Measurements from ENCODE around the gene NSRP1. TPM values are rescaled to one million over a fixed set of nuclear protein-coding genes. Genes with fewer than 3 reads are reported as not detected.

NSRP1 gene
- total and polyA plus RNA-seq, 2 experiments from 2014 or later, result 7.7 to 54.8 TPM

DNA sequence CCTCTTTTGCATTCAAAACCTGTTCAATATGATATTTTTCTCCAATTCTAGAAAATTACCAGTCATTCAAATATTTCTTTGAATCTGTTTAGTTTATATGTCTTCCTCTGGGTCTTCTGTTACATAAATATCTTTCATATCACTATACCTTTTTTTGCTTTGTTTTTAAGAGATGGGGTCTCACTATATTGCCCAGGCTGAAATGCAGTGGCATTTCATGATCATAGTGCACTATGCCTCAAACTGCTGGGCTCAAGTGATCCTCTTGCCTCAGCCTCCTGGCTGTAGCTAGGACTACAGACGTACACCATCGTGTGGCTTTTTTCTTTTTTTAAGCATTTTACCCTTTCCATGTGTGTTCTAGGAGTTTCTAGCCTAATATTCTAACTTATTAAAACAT lies 38.8 kb downstream of the NSRP1 start:
- Histone ChIP-seq H2AFZ (no peak overlapping the region), H3K79me2 (ENCODE audit: insufficient read depth) (peaks cover 99% of the 10 kb centered on the region), H3K9me3 (ENCODE audit: low read depth) (no peaks in the 10 kb centered on the region), H3K4me3 (no peak overlapping the region), H3K9ac (no peak overlapping the region), H3K4me1 (ENCODE audit: insufficient read depth) (no peaks in the 10 kb centered on the region), H3K27ac (no peak overlapping the region), H3K9me2 (ENCODE audit: insufficient read depth) (no peaks in the 10 kb centered on the region), H3K4me2 (ENCODE audit: unreplicated experiment) (no peak overlapping the region), H4K20me1 (ENCODE audit: insufficient read depth) (peaks cover 20% of the 10 kb centered on the region), H3F3A (ENCODE audit: insufficient read depth) (0 out of 2 replicates have a peak, but pooled peaks cover 8% of the 10 kb centered on the region), H3K36me3 (ENCODE audit: low read depth) (peaks cover 21% of the 10 kb centered on the region), H3K27me3 (replicated peaks; ENCODE audit: insufficient read depth) (no peaks in the 10 kb centered on the region)
- 94 to 100% methylated on average over 2 of the region's 2 CpGs for WGBS, 2 experiments (ENCODE audit: low coverage in 1 of 2, low lambda C conversion rate in 2 of 2, missing lambda C conversion rate in 2 of 2)
- in situ Hi-C loops (cut with MboI), result no loop called here
- no peak for DNase-seq
- TF ChIP-seq EZH2phosphoT487 (IDR thresholded peaks at IDR 0.05; ENCODE audit: insufficient read depth, low read depth), result no peak

DNA sequence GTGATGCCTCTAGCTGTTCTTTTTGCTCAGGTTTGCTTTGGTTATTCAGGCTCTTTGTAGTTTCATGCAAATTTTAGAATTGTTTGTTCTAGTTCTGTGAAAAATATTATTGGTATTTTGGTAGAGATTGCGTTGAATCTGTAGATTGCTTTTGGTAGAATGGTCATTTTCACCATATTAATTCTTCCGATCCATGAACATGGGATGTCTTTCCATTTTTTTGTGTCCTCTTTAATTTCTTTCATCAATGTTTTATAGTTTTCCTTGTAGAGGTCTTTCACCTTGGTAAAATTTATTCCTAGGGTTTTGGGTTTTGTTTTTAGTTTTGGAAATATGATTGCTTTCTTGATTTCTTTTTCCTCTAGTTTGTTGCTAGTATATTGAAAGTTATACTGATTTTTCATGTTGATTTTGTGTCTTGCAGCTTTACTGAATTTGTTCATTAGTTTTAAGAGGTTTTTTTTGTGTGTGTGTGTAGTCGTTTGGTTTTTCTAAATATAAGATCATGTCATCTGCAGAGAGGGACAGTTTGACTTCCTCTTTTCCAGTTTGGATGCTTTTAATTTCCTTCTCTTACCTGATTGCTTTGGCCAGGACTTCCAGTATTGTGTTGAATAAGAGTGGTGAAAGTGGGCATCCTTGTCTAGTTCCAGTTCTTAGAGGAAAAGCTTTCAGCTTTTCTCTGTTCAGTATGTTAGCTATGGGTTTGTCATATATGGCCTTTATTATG lies 42.4 kb downstream of the NSRP1 start:
- Histone ChIP-seq H3K27ac (no peak overlapping the region), H3K9me3 (ENCODE audit: low read depth) (no peaks in the 10 kb centered on the region), H3K79me2 (ENCODE audit: insufficient read depth) (peaks cover 100% of the 10 kb centered on the region), H3K4me3 (no peak overlapping the region), H3K27me3 (replicated peaks; ENCODE audit: insufficient read depth) (no peaks in the 10 kb centered on the region), H2AFZ (no peak overlapping the region), H3K36me3 (ENCODE audit: low read depth) (peaks cover 27% of the 10 kb centered on the region), H4K20me1 (ENCODE audit: insufficient read depth) (peaks cover 20% of the 10 kb centered on the region), H3K4me1 (ENCODE audit: insufficient read depth) (peaks cover 7% of the 10 kb centered on the region), H3F3A (ENCODE audit: insufficient read depth) (0 out of 2 replicates have a peak, but pooled peaks cover 8% of the 10 kb centered on the region), H3K9ac (no peak overlapping the region), H3K9me2 (ENCODE audit: insufficient read depth) (no peaks in the 10 kb centered on the region), H3K4me2 (ENCODE audit: unreplicated experiment) (no peak overlapping the region)
- in situ Hi-C loops (cut with MboI), result no loop called here
- no peak for TF ChIP-seq EZH2phosphoT487 (IDR thresholded peaks at IDR 0.05; ENCODE audit: insufficient read depth, low read depth)
- no peak for DNase-seq
- WGBS, 2 experiments (ENCODE audit: low coverage in 1 of 2, low lambda C conversion rate in 2 of 2, missing lambda C conversion rate in 2 of 2), result 90 to 98% methylated on average over 3 of the region's 3 CpGs

DNA sequence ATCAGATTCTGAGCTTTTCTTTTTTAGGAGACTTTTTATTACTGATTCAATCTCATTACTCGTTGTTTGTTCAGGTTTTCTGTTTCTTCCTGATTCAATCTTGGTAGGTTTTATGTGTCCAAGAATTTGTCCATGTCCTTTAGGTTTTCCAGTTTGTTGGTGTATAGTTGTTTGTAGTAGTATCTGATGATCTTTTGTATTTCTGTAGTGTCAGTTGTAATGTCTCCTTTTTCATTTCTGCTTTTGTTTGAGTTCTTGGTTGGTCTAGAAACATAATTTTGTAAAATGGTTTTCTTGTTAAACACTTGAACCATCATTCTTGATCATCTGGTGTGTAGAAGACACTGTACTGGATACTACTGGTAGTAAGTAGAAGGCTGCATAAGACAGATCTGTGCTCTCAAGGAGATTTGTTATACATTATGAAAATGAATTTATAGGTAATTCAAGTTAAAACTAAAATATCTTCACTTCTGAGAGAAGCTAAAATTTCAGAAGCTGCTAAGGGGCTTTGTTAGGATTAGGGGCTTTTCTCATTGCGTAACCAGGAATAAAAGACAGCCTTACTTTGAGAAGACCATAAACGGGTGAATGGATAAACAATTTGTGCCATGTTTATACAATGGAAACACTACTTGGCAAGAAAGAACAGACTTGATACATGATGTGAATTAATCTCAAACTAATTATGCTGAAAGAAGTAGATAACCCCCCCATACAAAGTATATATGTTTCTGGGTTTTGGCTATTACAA lies 44.0 kb downstream of the NSRP1 start:
- Histone ChIP-seq H3K36me3 (ENCODE audit: low read depth) (peaks cover 27% of the 10 kb centered on the region), H3K9ac (no peak overlapping the region), H3K9me3 (ENCODE audit: low read depth) (no peaks in the 10 kb centered on the region), H3K27me3 (replicated peaks; ENCODE audit: insufficient read depth) (no peaks in the 10 kb centered on the region), H2AFZ (no peak overlapping the region), H3K4me1 (ENCODE audit: insufficient read depth) (peaks cover 7% of the 10 kb centered on the region), H3K9me2 (ENCODE audit: insufficient read depth) (no peaks in the 10 kb centered on the region), H3K4me3 (no peak overlapping the region), H3K27ac (no peak overlapping the region), H3F3A (ENCODE audit: insufficient read depth) (0 out of 2 replicates have a peak, but pooled peaks cover 8% of the 10 kb centered on the region), H3K79me2 (ENCODE audit: insufficient read depth) (peaks cover 100% of the 10 kb centered on the region), H3K4me2 (ENCODE audit: unreplicated experiment) (no peak overlapping the region), H4K20me1 (ENCODE audit: insufficient read depth) (peaks cover 20% of the 10 kb centered on the region)
- no peak for TF ChIP-seq EZH2phosphoT487 (IDR thresholded peaks at IDR 0.05; ENCODE audit: insufficient read depth, low read depth)
- TF ChIP-seq EZH2 (IDR thresholded peaks at IDR 0.05; ENCODE audit: insufficient read depth, poor library complexity, severe bottlenecking), result no peak
- in situ Hi-C loops (cut with MboI), result no loop called here
- 91 to 94% methylated on average over 3 of the region's 3 CpGs for WGBS, 2 experiments (ENCODE audit: low coverage in 1 of 2, low lambda C conversion rate in 2 of 2, missing lambda C conversion rate in 2 of 2)
- DNase-seq, result no peak

DNA sequence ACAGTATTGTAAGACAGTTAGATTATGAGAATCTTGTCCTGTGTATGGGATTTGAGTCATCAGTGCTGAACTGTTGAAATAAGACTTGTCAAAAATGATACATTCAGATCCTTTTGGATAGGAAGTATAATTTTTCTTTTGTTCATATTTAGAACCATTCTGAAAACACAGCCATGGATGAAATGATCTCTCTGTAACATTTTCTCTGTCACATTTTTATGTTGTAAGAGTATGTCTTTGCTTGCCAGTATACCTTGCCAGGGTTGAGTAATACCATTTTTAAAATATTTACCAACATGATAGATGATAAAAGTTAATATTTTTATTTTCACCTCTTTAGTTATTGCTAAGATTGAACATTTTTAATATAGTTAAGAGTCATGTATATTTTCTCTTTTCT lies 45.0 kb downstream of the NSRP1 start:
- H3K27me3 ChIP-seq (replicated peaks; ENCODE audit: insufficient read depth), result no peaks in the 10 kb centered on the region
- peaks cover 7% of the 10 kb centered on the region for H3K4me1 ChIP-seq (ENCODE audit: insufficient read depth)
- in situ Hi-C loops (cut with MboI), result no loop called here
- peaks cover 20% of the 10 kb centered on the region for H4K20me1 ChIP-seq (ENCODE audit: insufficient read depth)
- 0 out of 2 replicates have a peak, but pooled peaks cover 8% of the 10 kb centered on the region for H3F3A ChIP-seq (ENCODE audit: insufficient read depth)
- no peaks in the 10 kb centered on the region for H3K9me2 ChIP-seq (ENCODE audit: insufficient read depth)
- no peak overlapping the region for H3K27ac ChIP-seq
- H3K9ac ChIP-seq, result no peak overlapping the region
- peaks cover 26% of the 10 kb centered on the region for H3K36me3 ChIP-seq (ENCODE audit: low read depth)
- H3K9me3 ChIP-seq (ENCODE audit: low read depth), result no peaks in the 10 kb centered on the region
- H2AFZ ChIP-seq, result no peak overlapping the region
- no peak overlapping the region for H3K4me2 ChIP-seq (ENCODE audit: unreplicated experiment)
- TF ChIP-seq EZH2phosphoT487 (IDR thresholded peaks at IDR 0.05; ENCODE audit: insufficient read depth, low read depth) (no peak), EZH2 (IDR thresholded peaks at IDR 0.05; ENCODE audit: insufficient read depth, poor library complexity, severe bottlenecking) (no peak)
- H3K4me3 ChIP-seq, result no peak overlapping the region
- H3K79me2 ChIP-seq (ENCODE audit: insufficient read depth), result peaks cover 100% of the 10 kb centered on the region
- DNase-seq, result peak; percentile 12

Data from GM23248 (cell line).